Measurements from ENCODE around the gene SNRNP25.
A peak's percentile ranks its signal among the peaks of the same experiment; 100 is the strongest.

Gene SNRNP25

GRCh38 chr16:76535-77272, 23.1 kb downstream of the SNRNP25 start:
- H3K4me3 ChIP-seq (ENCODE audit: control insufficient read depth, low read depth, low read length) = peak overlapping the region; percentile 35
- TF ChIP-seq, protein P1, sequence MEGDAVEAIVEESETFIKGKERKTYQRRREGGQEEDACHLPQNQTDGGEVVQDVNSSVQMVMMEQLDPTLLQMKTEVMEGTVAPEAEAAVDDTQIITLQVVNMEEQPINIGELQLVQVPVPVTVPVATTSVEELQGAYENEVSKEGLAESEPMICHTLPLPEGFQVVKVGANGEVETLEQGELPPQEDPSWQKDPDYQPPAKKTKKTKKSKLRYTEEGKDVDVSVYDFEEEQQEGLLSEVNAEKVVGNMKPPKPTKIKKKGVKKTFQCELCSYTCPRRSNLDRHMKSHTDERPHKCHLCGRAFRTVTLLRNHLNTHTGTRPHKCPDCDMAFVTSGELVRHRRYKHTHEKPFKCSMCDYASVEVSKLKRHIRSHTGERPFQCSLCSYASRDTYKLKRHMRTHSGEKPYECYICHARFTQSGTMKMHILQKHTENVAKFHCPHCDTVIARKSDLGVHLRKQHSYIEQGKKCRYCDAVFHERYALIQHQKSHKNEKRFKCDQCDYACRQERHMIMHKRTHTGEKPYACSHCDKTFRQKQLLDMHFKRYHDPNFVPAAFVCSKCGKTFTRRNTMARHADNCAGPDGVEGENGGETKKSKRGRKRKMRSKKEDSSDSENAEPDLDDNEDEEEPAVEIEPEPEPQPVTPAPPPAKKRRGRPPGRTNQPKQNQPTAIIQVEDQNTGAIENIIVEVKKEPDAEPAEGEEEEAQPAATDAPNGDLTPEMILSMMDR (conservative IDR thresholded peaks at IDR 0.05; ENCODE audit: control insufficient read depth, insufficient read depth, low read depth, low read length) = no peak
- DNase-seq (ENCODE audit: low read depth) = peak; percentile 92

DNA sequence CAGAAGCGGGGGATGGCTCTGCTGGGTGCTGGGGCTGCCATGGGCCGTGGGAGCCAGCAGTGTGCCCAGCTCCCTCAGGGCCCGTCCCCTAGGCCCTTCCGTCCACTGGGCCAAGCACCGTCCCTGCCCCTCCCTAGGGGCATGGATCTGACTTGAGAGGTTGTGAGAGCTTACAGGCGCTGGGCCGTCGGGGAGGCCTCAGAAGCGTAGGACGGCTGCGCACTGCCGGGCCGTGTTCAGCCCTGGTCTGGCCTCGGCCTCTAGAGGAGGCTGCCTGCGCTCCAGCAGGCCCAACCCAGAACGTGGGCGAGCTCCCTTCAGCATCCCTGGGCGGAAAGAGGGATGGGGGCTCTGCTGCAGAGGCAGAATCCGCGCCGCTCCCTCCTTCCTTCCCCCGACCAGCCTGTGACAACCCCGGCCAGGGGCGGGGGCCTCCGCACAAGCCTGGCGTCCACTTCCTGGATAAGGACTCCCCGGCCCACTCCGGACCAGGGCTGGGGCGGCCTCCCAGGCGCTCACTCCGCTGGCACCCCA, 23.7 kb downstream of the SNRNP25 start:
- DNase-seq (ENCODE audit: low read depth) = peak; percentile 79

DNA sequence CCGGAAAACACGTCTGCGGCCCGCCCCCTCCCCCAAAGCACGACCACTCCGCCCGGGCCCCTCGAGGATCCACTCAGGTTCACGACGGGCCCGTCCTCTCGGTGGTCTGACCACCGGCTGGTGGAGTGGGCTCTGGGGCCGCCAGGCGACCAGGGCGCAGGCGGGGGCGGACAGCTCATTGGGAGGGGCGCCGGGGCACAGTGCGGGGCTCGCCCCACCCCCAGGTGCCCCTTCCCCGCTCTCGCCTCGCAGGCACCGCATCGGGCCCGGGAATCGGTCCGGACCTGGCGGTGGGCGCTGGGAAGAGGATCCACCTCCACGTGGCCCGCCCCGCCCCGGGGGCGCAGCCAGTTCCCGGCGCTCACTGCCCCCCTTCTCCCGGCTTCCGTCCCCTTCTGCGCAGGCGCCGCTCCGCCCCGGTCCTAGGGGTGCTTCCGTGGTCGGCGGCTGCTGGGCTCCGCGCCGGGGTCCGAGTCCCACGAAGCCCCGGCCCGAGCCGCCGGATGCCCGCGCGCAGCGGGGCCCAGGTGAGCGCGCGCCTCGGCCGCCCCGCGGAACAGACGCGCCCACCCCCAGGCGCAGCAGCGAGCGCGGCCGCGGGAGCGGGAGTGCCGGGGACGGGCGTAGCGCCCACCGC, 24.3 kb downstream of the SNRNP25 start, which contains the start of gene MPG:
TSS of gene MPG (plus strand) at position 419 of the 637 bp plus-strand sequence. CDS start at position 504, 85 bp downstream.
- peak within 1 kb of the TSS; percentile 73 for H3K4me3 ChIP-seq (ENCODE audit: control insufficient read depth, low read depth, low read length)
- TF ChIP-seq, protein P1 (conservative IDR thresholded peaks at IDR 0.05; ENCODE audit: control insufficient read depth, insufficient read depth, low read depth, low read length) = no peak
- peak; percentile 70 for DNase-seq (ENCODE audit: low read depth)

More for the DNA sequence above, 23.7 kb downstream of the SNRNP25 start:
- TF ChIP-seq, protein P1 (conservative IDR thresholded peaks at IDR 0.05; ENCODE audit: control insufficient read depth, insufficient read depth, low read depth, low read length) = no peak
- H3K4me3 ChIP-seq (ENCODE audit: control insufficient read depth, low read depth, low read length) = peak overlapping the region; percentile 35

DNA sequence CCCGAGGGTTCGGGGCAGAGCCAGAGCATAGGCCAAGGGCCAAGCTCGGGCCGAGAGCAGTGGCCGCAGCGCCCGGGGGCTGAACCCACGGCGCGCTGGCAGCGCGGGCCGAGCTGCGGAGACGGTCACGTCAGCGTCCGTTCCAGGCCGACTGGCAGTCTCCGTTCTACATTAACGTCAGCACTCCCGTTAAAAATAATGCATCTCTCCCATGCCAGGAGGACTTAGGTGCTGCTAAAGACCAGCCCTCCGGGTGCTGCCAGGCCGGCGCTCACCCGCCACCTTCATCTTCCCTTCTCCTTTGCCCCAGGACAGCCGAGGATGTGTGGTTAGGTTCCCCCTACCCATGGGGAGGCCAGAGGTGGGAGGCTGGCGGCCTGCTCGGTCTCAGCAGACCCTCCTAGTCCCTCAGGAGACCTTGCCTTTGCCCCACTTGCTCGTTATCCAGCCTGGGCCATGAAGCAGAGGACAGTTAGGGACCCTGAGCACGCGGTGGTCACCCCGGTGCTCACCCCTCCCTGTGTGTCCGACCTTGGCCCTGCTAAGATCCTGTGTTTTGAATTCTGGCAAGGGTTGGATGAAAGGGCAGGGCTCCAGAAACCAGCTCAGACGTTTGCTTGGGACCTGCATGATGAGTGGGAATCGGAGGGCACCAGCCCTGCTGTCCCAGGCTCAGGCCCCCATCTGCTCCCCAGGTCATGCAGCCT, 25.0 kb downstream of the SNRNP25 start:
- TF ChIP-seq, protein P1 (conservative IDR thresholded peaks at IDR 0.05; ENCODE audit: control insufficient read depth, insufficient read depth, low read depth, low read length) = no peak
- peak; percentile 73 for DNase-seq (ENCODE audit: low read depth)
- peak overlapping the region; percentile 73 for H3K4me3 ChIP-seq (ENCODE audit: control insufficient read depth, low read depth, low read length)

GRCh38 chr16:79151-80054, 25.8 kb downstream of the SNRNP25 start:
- peak overlapping the region; percentile 73 for H3K4me3 ChIP-seq (ENCODE audit: control insufficient read depth, low read depth, low read length)
- peak; percentile 75 for DNase-seq (ENCODE audit: low read depth)
- TF ChIP-seq, protein P1 (conservative IDR thresholded peaks at IDR 0.05; ENCODE audit: control insufficient read depth, insufficient read depth, low read depth, low read length) = no peak
